K562 (cell line): ENCODE data around the gene CPZ. TPM values are rescaled to one million over a fixed set of nuclear protein-coding genes. Genes with fewer than 3 reads are reported as not detected.
A peak's percentile ranks its signal among the peaks of the same experiment; 100 is the strongest.

ENCODE experiments used
- CREB3L1 ChIP-seq: fragments of 450-650 bp; IDR thresholded peaks from 2 replicates; pipeline ENCODE4 v1.6.1; 2014; ENCODE audit warnings: low read depth, mild to moderate bottlenecking, moderate library complexity, borderline replicate concordance
- FOXJ2 ChIP-seq: fragments of 200-800 bp; sonication (Bioruptor generic); IDR thresholded peaks from 2 replicates; pipeline ENCODE4 v1.6.1; 2016; ENCODE audit warnings: missing genetic modification characterization, missing compliant biosample characterization
- GATAD2B ChIP-seq: fragments of 450-650 bp; IDR thresholded peaks from 2 replicates; pipeline ENCODE4 v1.6.1; 2017; ENCODE audit warnings: mild to moderate bottlenecking, borderline replicate concordance
- GTF2A2 ChIP-seq: IDR thresholded peaks from 2 replicates; pipeline ENCODE4 v1.6.1; 2016; ENCODE audit warnings: mild to moderate bottlenecking, missing genetic modification characterization, missing compliant biosample characterization
- HNRNPK ChIP-seq: fragments of 200-400 bp; formaldehyde crosslinking; IDR thresholded peaks from one replicate; pipeline ENCODE4 v1.6.1; 2018; ENCODE audit warnings: mild to moderate bottlenecking, low read depth, low read length; ENCODE audit not compliant: poor library complexity, severe bottlenecking
- HOXB6 ChIP-seq: fragments of 250-450 bp; sonication (Bioruptor Pico); IDR thresholded peaks from 2 replicates; pipeline ENCODE4 v1.5.1; 2022; ENCODE audit warnings: mild to moderate bottlenecking, borderline replicate concordance
- MAFG ChIP-seq: fragments of 450-650 bp; conservative IDR thresholded peaks from 2 replicates; pipeline ENCODE4 v1.6.1; 2016; ENCODE audit warnings: missing genetic modification characterization, missing compliant biosample characterization
- NELFE ChIP-seq: IDR thresholded peaks from 2 replicates; pipeline ENCODE4 v1.6.1; 2011; ENCODE audit warnings: mild to moderate bottlenecking; ENCODE audit not compliant: insufficient read depth, insufficient read length
- SIN3B ChIP-seq: fragments of 450-650 bp; IDR thresholded peaks from 2 replicates; pipeline ENCODE4 v1.6.1; 2017; ENCODE audit warnings: low read depth, mild to moderate bottlenecking, moderate library complexity
- SMARCA4 ChIP-seq: fragments of 450-650 bp; IDR thresholded peaks from 2 replicates; pipeline ENCODE4 v1.6.1; 2016
- SMC3 ChIP-seq: conservative IDR thresholded peaks from 2 replicates; pipeline ENCODE4 v1.6.1; 2011; ENCODE audit warnings: low read depth, low read length, improper control_type of control experiment; ENCODE audit not compliant: insufficient read depth
- SP1 ChIP-seq: sonication (generic); formaldehyde crosslinking; IDR thresholded peaks from 2 replicates; pipeline ENCODE4 v1.8.1; 2022; ENCODE audit warnings: mild to moderate bottlenecking, missing genetic modification reagents
- SRF ChIP-seq, 2 experiments: fragments of 250-450, 450-650 bp in 1 of 2; sonication (Bioruptor Pico) in 1 of 2; sonication (generic) in 1 of 2; formaldehyde crosslinking; IDR thresholded peaks; 2 replicates each; pipeline versions ENCODE4 v1.5.0 to v1.5.1; 2020 to 2022; ENCODE audit warnings: mild to moderate bottlenecking in 1 of 2, missing genetic modification reagents in 1 of 2
- TAF7 ChIP-seq: fragments of 450-650 bp; IDR thresholded peaks from 2 replicates; pipeline ENCODE4 v1.6.1; 2016; ENCODE audit warnings: missing genetic modification characterization, missing compliant biosample characterization
- TAF9B ChIP-seq: fragments of 450-650 bp; IDR thresholded peaks from 2 replicates; pipeline ENCODE4 v1.6.1; 2018; ENCODE audit warnings: mild to moderate bottlenecking; ENCODE audit not compliant: partially characterized antibody
- TCF7 ChIP-seq: sonication (generic); IDR thresholded peaks from 2 replicates; pipeline ENCODE4 v1.6.1; 2016; ENCODE audit warnings: antibody characterized with exemption, borderline replicate concordance
- ZNF239 ChIP-seq: fragments of 250-450 bp; sonication (Bioruptor Pico); IDR thresholded peaks from 2 replicates; pipeline ENCODE4 v1.4.0; 2020; ENCODE audit warnings: mild to moderate bottlenecking
- ZNF408 ChIP-seq: fragments of 250-450 bp; sonication (Bioruptor Pico); IDR thresholded peaks from 2 replicates; pipeline ENCODE4 v1.4.0; 2020; ENCODE audit warnings: low read depth, mild to moderate bottlenecking, moderate library complexity
- ZNF507 ChIP-seq: conservative IDR thresholded peaks from 2 replicates; pipeline ENCODE4 v1.6.1; 2017; ENCODE audit warnings: missing genetic modification characterization, missing compliant biosample characterization
- ZNF586 ChIP-seq: fragments of 450-650 bp; formaldehyde crosslinking; conservative IDR thresholded peaks from 2 replicates; pipeline ENCODE4 v1.4.0; 2020; ENCODE audit warnings: mild to moderate bottlenecking, moderate library complexity
- polyA plus RNA-seq, 8 experiments: library from polyadenylated mRNA; depleted of rRNA in 4 of 8; stranded (reverse) in 5 of 8; unstranded in 3 of 8; fragments of >200 nt; fragmentation: Nextera tagmentation in 2 of 8; fragmentation: Illumina TruSeq in 1 of 8; extraction: Ambion mirVana in 2 of 8; extraction: Trizol in 1 of 8; gene quantifications; 2 replicates each; pipeline versions ENCODE4 v1.2.1 to v1.2.3, GENCODE V29; 2011 to 2014; ENCODE audit warnings: inconsistent platforms in 1 of 8, missing spikeins in 1 of 8
- total RNA-seq, 7 experiments: library from RNA; depleted of rRNA in 6 of 7; stranded (reverse); fragments of >200 nt in 6 of 7; fragmentation: Illumina TruSeq in 2 of 7; extraction: Trizol in 2 of 7; gene quantifications; 2 replicates each; pipeline versions ENCODE4 v1.2.1 to v1.2.3, GENCODE V29; 2011 to 2021; ENCODE audit warnings: low replicate concordance in 1 of 7
- TF ChIP-seq, protein P1 (sequence below): fragments of 200-800 bp; sonication (Bioruptor generic); IDR thresholded peaks from 2 replicates; pipeline ENCODE4 v1.6.1; 2017; ENCODE audit warnings: missing genetic modification characterization, missing compliant biosample characterization
- TF ChIP-seq, protein P2 (sequence below): fragments of 250-450 bp; sonication (Bioruptor Pico); IDR thresholded peaks from 2 replicates; pipeline ENCODE4 v1.8.0; 2021; ENCODE audit warnings: moderate library complexity, mild to moderate bottlenecking, inconsistent platforms
- TF ChIP-seq, protein P3 (sequence below): fragments of 200-800 bp; sonication (Bioruptor generic); IDR thresholded peaks from 2 replicates; pipeline ENCODE4 v1.6.1; 2017; ENCODE audit warnings: missing genetic modification characterization, missing compliant biosample characterization

Gene CPZ
- total and polyA plus RNA-seq, 9 of the 15 experiments (the other 6 are each of a cell fraction or from before 2014, with no cell fraction given), result 0.06 to 2.2 (median 1.2) TPM; not detected in 1

GRCh38 chr4:8547108-8547911 lies 45.3 kb upstream of the CPZ start (continued):
- TF ChIP-seq, protein P1, sequence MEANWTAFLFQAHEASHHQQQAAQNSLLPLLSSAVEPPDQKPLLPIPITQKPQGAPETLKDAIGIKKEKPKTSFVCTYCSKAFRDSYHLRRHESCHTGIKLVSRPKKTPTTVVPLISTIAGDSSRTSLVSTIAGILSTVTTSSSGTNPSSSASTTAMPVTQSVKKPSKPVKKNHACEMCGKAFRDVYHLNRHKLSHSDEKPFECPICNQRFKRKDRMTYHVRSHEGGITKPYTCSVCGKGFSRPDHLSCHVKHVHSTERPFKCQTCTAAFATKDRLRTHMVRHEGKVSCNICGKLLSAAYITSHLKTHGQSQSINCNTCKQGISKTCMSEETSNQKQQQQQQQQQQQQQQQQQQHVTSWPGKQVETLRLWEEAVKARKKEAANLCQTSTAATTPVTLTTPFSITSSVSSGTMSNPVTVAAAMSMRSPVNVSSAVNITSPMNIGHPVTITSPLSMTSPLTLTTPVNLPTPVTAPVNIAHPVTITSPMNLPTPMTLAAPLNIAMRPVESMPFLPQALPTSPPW (CRISPR knock-in tag), result 0 out of 2 replicates have a peak, but pooled peaks have one; percentile 51
- no peak for TF ChIP-seq SRF (CRISPR knock-in tag; IDR thresholded peaks at IDR 0.05)
- TF ChIP-seq GATAD2B, result no peak
- no peak for TF ChIP-seq ZNF507 (tag)
- peak; percentile 83; the same call in 1 of the 2 replicates for TF ChIP-seq SMARCA4
- TF ChIP-seq, protein P2, sequence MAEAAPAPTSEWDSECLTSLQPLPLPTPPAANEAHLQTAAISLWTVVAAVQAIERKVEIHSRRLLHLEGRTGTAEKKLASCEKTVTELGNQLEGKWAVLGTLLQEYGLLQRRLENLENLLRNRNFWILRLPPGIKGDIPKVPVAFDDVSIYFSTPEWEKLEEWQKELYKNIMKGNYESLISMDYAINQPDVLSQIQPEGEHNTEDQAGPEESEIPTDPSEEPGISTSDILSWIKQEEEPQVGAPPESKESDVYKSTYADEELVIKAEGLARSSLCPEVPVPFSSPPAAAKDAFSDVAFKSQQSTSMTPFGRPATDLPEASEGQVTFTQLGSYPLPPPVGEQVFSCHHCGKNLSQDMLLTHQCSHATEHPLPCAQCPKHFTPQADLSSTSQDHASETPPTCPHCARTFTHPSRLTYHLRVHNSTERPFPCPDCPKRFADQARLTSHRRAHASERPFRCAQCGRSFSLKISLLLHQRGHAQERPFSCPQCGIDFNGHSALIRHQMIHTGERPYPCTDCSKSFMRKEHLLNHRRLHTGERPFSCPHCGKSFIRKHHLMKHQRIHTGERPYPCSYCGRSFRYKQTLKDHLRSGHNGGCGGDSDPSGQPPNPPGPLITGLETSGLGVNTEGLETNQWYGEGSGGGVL (CRISPR knock-in tag), result no peak
- no peak for TF ChIP-seq GTF2A2 (tag)
- TF ChIP-seq SP1 (CRISPR knock-in tag), result no peak
- no peak for TF ChIP-seq ZNF239 (CRISPR knock-in tag)
- no peak for TF ChIP-seq HOXB6 (CRISPR knock-in tag)
- TF ChIP-seq HNRNPK, result no peak
- TF ChIP-seq ZNF408 (CRISPR knock-in tag), result no peak
- no peak for TF ChIP-seq ZNF586 (CRISPR knock-in tag)
- peak; percentile 40; the same call in 1 of the 2 replicates for TF ChIP-seq CREB3L1
- no peak for TF ChIP-seq SIN3B
- no peak for TF ChIP-seq FOXJ2 (tag)
- no peak for TF ChIP-seq NELFE
- TF ChIP-seq, protein P3, sequence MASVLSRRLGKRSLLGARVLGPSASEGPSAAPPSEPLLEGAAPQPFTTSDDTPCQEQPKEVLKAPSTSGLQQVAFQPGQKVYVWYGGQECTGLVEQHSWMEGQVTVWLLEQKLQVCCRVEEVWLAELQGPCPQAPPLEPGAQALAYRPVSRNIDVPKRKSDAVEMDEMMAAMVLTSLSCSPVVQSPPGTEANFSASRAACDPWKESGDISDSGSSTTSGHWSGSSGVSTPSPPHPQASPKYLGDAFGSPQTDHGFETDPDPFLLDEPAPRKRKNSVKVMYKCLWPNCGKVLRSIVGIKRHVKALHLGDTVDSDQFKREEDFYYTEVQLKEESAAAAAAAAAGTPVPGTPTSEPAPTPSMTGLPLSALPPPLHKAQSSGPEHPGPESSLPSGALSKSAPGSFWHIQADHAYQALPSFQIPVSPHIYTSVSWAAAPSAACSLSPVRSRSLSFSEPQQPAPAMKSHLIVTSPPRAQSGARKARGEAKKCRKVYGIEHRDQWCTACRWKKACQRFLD (CRISPR knock-in tag), result no peak
- no peak for TF ChIP-seq TAF7
- TF ChIP-seq TCF7, result no peak
- TF ChIP-seq TAF9B, result no peak
- peak; percentile 36; the same call in 1 of the 2 replicates for TF ChIP-seq SMC3
- TF ChIP-seq MAFG (tag), result peak; percentile 95
